Mammary epithelial cell (primary cell): ENCODE measurements around the gene MLIP.

ENCODE experiments used
- EZH2 ChIP-seq: IDR thresholded peaks from 2 replicates; pipeline ENCODE4 v1.6.1; 2012; ENCODE audit warnings: low read length, inconsistent platforms, borderline replicate concordance
- TF ChIP-seq, protein P1 (sequence below), 2 donors: IDR thresholded peaks in 1 of 2; conservative IDR thresholded peaks in 1 of 2; 2 replicates each; pipeline ENCODE4 v1.5.1; 2011 to 2012; ENCODE audit warnings: inconsistent platforms in 2 of 2, low read length in 2 of 2, mild to moderate bottlenecking in 2 of 2, control low read depth in 1 of 2, low read depth in 1 of 2; ENCODE audit not compliant: insufficient read depth in 1 of 2; ENCODE audit errors: extremely low read depth in 1 of 2

DNA sequence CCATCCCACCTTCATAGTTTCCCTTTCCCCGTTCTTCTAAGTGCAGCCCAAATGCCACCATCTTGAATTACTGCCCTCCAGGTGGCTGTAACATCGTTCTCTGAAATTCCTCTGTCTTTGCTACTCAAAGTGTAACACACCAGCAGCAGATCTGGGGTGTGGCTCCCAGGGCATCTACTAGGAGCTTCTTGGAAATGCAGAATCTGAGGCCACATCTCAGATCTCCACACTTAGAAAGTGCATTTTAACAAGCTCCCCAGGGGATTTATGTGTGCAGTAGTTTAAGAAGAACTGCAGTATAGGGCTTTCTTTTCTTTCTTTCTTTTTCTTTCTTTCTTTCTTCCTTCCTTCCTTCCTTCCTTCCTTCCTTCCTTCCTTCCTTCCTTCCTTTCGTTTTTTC is 1.7 kb upstream of the MLIP start:
- TF ChIP-seq, protein P1, sequence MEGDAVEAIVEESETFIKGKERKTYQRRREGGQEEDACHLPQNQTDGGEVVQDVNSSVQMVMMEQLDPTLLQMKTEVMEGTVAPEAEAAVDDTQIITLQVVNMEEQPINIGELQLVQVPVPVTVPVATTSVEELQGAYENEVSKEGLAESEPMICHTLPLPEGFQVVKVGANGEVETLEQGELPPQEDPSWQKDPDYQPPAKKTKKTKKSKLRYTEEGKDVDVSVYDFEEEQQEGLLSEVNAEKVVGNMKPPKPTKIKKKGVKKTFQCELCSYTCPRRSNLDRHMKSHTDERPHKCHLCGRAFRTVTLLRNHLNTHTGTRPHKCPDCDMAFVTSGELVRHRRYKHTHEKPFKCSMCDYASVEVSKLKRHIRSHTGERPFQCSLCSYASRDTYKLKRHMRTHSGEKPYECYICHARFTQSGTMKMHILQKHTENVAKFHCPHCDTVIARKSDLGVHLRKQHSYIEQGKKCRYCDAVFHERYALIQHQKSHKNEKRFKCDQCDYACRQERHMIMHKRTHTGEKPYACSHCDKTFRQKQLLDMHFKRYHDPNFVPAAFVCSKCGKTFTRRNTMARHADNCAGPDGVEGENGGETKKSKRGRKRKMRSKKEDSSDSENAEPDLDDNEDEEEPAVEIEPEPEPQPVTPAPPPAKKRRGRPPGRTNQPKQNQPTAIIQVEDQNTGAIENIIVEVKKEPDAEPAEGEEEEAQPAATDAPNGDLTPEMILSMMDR (conservative IDR thresholded peaks at IDR 0.05 in 1 of 2, IDR thresholded peaks at IDR 0.05 in 1 of 2; ENCODE audit: extremely low read depth in 1 of 2, insufficient read depth in 1 of 2, low read depth in 1 of 2, low read length in 2 of 2) = no peak
- no peak for TF ChIP-seq EZH2
